GM12878 (cell line): ENCODE results near the gene DGKI. TPM values are rescaled to one million over a fixed set of nuclear protein-coding genes. Genes with fewer than 3 reads are reported as not detected.

Source experiments
- ATF2 ChIP-seq: IDR thresholded peaks from 2 replicates; pipeline ENCODE4 v1.6.1; 2012; ENCODE audit warnings: low read length, inconsistent platforms
- BACH1 ChIP-seq: fragments of 450-650 bp; IDR thresholded peaks from 2 replicates; pipeline ENCODE4 v1.6.1; 2017; ENCODE audit warnings: mild to moderate bottlenecking, borderline replicate concordance
- CHD2 ChIP-seq: IDR thresholded peaks from 2 replicates; pipeline ENCODE4 v1.6.1; 2011; ENCODE audit warnings: low read depth, low read length, improper control_type of control experiment, borderline replicate concordance
- CREB1 ChIP-seq: IDR thresholded peaks from 2 replicates; pipeline ENCODE4 v1.6.1; 2012; ENCODE audit warnings: low read depth, mild to moderate bottlenecking, inconsistent platforms
- CREM ChIP-seq: IDR thresholded peaks from 2 replicates; pipeline ENCODE4 v1.6.1; 2014; ENCODE audit warnings: antibody characterized with exemption, low read depth
- DPF2 ChIP-seq: fragments of 450-650 bp; IDR thresholded peaks from 2 replicates; pipeline ENCODE4 v1.6.1; 2017; ENCODE audit warnings: mild to moderate bottlenecking
- E2F4 ChIP-seq: IDR thresholded peaks from 2 replicates; pipeline ENCODE4 v1.6.1; 2012; ENCODE audit warnings: low read depth, low read length, improper control_type of control experiment
- EED ChIP-seq: sonication (generic); IDR thresholded peaks from 2 replicates; pipeline ENCODE4 v1.6.1; 2016; ENCODE audit warnings: antibody characterized with exemption, low read depth
- EGR1 ChIP-seq, 2 experiments: IDR thresholded peaks; 1 replicate in 1 of 2; 2 replicates in 1 of 2; pipeline ENCODE4 v1.6.1; 2011 to 2012; ENCODE audit warnings: low read depth in 2 of 2, low read length in 2 of 2, borderline replicate concordance in 1 of 2, mild to moderate bottlenecking in 1 of 2, moderate library complexity in 1 of 2
- FOXM1 ChIP-seq: IDR thresholded peaks from 2 replicates; pipeline ENCODE4 v1.6.1; 2012; ENCODE audit warnings: low read depth, mild to moderate bottlenecking, inconsistent platforms, low read length, moderate library complexity
- HDAC6 ChIP-seq: fragments of 200-600 bp; sonication (generic); IDR thresholded peaks from one replicate; pipeline ENCODE4 v1.8.0; 2017; ENCODE audit warnings: antibody characterized with exemption; ENCODE audit not compliant: unreplicated experiment
- IRF4 ChIP-seq: IDR thresholded peaks from 2 replicates; pipeline ENCODE4 v1.6.1; 2011; ENCODE audit warnings: low read depth, low read length
- JUND ChIP-seq: IDR thresholded peaks from 2 replicates; pipeline ENCODE4 v1.6.1; 2012; ENCODE audit warnings: low read depth, mild to moderate bottlenecking, low read length, improper control_type of control experiment, moderate library complexity
- KDM1A ChIP-seq: fragments of 200-600 bp; sonication (generic); IDR thresholded peaks from 2 replicates; pipeline ENCODE4 v1.6.1; 2016; ENCODE audit warnings: borderline replicate concordance
- LARP7 ChIP-seq: fragments of 450-650 bp; IDR thresholded peaks from 2 replicates; pipeline ENCODE4 v1.6.1; 2017; ENCODE audit warnings: mild to moderate bottlenecking
- MEF2B ChIP-seq: fragments of 450-650 bp; IDR thresholded peaks from 2 replicates; pipeline ENCODE4 v1.6.1; 2018; ENCODE audit warnings: mild to moderate bottlenecking, moderate library complexity; ENCODE audit not compliant: partially characterized antibody, poor library complexity, severe bottlenecking
- NFYB ChIP-seq: IDR thresholded peaks from 2 replicates; pipeline ENCODE4 v1.6.1; 2011; ENCODE audit warnings: low read depth, mild to moderate bottlenecking, low read length, improper control_type of control experiment, moderate library complexity; ENCODE audit not compliant: insufficient read depth
- NR2C2 ChIP-seq: IDR thresholded peaks from 2 replicates; pipeline ENCODE4 v1.6.1; 2011; ENCODE audit warnings: borderline replicate concordance, low read depth; ENCODE audit not compliant: control insufficient read depth, insufficient read length
- RBBP5 ChIP-seq: fragments of 200-600 bp; sonication (generic); conservative IDR thresholded peaks from 2 replicates; pipeline ENCODE4 v1.6.1; 2016
- RELB ChIP-seq: fragments of 450-650 bp; IDR thresholded peaks from 2 replicates; pipeline ENCODE4 v1.6.1; 2017; ENCODE audit warnings: low read depth, mild to moderate bottlenecking, moderate library complexity
- RUNX3 ChIP-seq: IDR thresholded peaks from 2 replicates; pipeline ENCODE4 v1.6.1; 2012; ENCODE audit warnings: low read length, inconsistent platforms
- SREBF2 ChIP-seq: IDR thresholded peaks from 2 replicates; pipeline ENCODE4 v1.6.1; 2012; ENCODE audit warnings: mild to moderate bottlenecking, low read length
- SRF ChIP-seq, 2 experiments: IDR thresholded peaks; 2 replicates each; pipeline ENCODE4 v1.6.1; 2011; ENCODE audit warnings: low read depth in 2 of 2, low read length in 2 of 2, mild to moderate bottlenecking in 1 of 2, moderate library complexity in 1 of 2
- TARDBP ChIP-seq: IDR thresholded peaks from 2 replicates; pipeline ENCODE4 v1.6.1; 2016; ENCODE audit warnings: borderline replicate concordance
- USF2 ChIP-seq: IDR thresholded peaks from 2 replicates; pipeline ENCODE4 v1.6.1; 2011; ENCODE audit warnings: low read depth, low read length, improper control_type of control experiment, borderline replicate concordance
- WRNIP1 ChIP-seq: IDR thresholded peaks from 2 replicates; pipeline ENCODE4 v1.6.1; 2011; ENCODE audit warnings: low read depth, low read length, improper control_type of control experiment, borderline replicate concordance
- ZBED1 ChIP-seq: IDR thresholded peaks from 2 replicates; pipeline ENCODE4 v1.6.1; 2016; ENCODE audit warnings: borderline replicate concordance
- ZSCAN29 ChIP-seq: fragments of 450-650 bp; IDR thresholded peaks from 2 replicates; pipeline ENCODE4 v1.6.1; 2017; ENCODE audit warnings: mild to moderate bottlenecking, moderate library complexity
- polyA plus RNA-seq, 11 experiments: library from polyadenylated mRNA; depleted of rRNA in 4 of 11; unstranded in 6 of 11; stranded (reverse) in 5 of 11; fragments of >200 nt; fragmentation: Nextera tagmentation in 4 of 11; fragmentation: Illumina TruSeq in 1 of 11; extraction: Ambion mirVana in 4 of 11; extraction: Trizol in 1 of 11; gene quantifications; 1 replicate in 1 of 11; 2 replicates in 10 of 11; pipeline versions ENCODE4 v1.2.1 to v1.2.3, GENCODE V29; 2011 to 2016; ENCODE audit warnings: inconsistent platforms in 2 of 11, missing spikeins in 2 of 11, low read depth in 1 of 11
- total RNA-seq, 4 experiments: library from RNA; depleted of rRNA in 3 of 4; stranded (reverse); fragments of >200 nt in 3 of 4; fragmentation: Illumina TruSeq in 1 of 4; extraction: Trizol in 1 of 4; gene quantifications; 2 replicates each; pipeline versions ENCODE4 v1.2.1 to v1.2.3, GENCODE V29; 2013 to 2021

DGKI gene
- total and polyA plus RNA-seq, 10 of the 15 experiments (the other 5 are each of a cell fraction or from before 2014, with no cell fraction given), result 10.4 to 37.1 (median 22.1) TPM

GRCh38 chr7:137670222-137671064, 176.3 kb downstream of the DGKI start (continued):
- no peak for TF ChIP-seq DPF2
- TF ChIP-seq LARP7, result no peak
- peak; percentile 57; the same call in 1 of the 2 replicates for TF ChIP-seq FOXM1
- no peak for TF ChIP-seq SRF (IDR thresholded peaks at IDR 0.05; ENCODE audit: low read depth in 2 of 2, low read length in 2 of 2)
- TF ChIP-seq EGR1 (IDR thresholded peaks at IDR 0.05; ENCODE audit: borderline replicate concordance in 1 of 2, low read depth in 2 of 2, low read length in 2 of 2), result peak in 1 of 2 experiments; percentile 49; a peak in 1 of 3 replicates
- TF ChIP-seq USF2, result no peak
- TF ChIP-seq HDAC6, result no peak
- TF ChIP-seq NFYB, result no peak
- no peak for TF ChIP-seq NR2C2
- peak; percentile 42; the same call in 1 of the 2 replicates for TF ChIP-seq ATF2
- no peak for TF ChIP-seq EED
- TF ChIP-seq RELB, result peak; percentile 63; the same call in 1 of the 2 replicates
- TF ChIP-seq TARDBP, result no peak
- TF ChIP-seq E2F4, result no peak
- TF ChIP-seq RUNX3, result peak; percentile 47; the same call in 1 of the 2 replicates
- no peak for TF ChIP-seq RBBP5
- peak; percentile 60 for TF ChIP-seq CREM
- TF ChIP-seq BACH1, result no peak
- TF ChIP-seq SREBF2, result no peak
- no peak for TF ChIP-seq CHD2
- no peak for TF ChIP-seq JUND
- TF ChIP-seq KDM1A, result no peak
- TF ChIP-seq IRF4, result no peak
- no peak for TF ChIP-seq ZSCAN29
- no peak for TF ChIP-seq WRNIP1
- TF ChIP-seq ZBED1, result peak; percentile 39; the same call in 1 of the 2 replicates
- TF ChIP-seq CREB1, result peak; percentile 44; the same call in 1 of the 2 replicates
- TF ChIP-seq MEF2B, result peak; percentile 9
